ENCODE measurements around the gene AIP. TPM values are rescaled to one million over a fixed set of nuclear protein-coding genes. Genes with fewer than 3 reads are reported as not detected.

AIP gene
- total and polyA plus RNA-seq, 9 of the 15 experiments (the other 6 are each of a cell fraction or from before 2014, with no cell fraction given), result 5.2 to 92.5 (median 52.7) TPM

DNA sequence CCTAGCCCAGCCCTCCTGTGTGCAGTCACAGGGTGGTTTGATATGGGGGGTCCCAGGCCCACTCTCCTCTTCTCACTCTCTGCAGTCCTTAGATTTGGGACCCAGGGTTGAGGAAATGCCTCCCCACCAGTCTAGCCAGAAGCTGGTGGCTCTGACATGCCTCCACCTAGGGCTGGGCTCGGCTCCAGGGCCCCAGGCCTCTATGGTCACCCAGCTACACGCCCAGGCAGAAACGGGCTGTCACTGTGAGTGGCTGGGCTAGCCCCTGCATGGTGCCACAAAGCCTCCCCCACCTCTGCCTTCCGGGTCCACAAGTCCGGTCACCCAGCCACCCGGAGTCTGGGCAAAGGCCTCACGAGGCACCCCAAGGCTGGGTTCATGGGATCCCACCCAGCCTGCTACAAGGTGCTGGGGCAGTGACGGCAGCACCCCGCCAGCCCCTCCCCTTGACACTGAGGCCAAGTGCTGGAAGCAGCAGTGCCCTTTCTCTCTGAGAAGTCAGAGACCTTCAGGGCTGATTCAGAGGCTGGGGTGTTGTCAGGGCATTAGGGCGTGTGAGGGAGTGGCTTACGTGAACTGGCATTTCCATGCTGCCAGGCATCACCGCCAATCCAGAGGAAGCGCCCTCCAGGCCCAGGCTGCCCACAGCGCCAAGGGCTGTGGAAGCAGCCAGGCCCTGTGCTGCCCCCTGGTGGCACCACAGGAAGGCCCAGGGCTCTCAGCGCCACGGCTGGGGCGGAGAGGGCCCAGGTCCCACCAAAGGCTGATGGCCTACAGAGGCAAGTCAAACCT is 23.0 kb downstream of the AIP start (continued):
- TF ChIP-seq, protein P1, sequence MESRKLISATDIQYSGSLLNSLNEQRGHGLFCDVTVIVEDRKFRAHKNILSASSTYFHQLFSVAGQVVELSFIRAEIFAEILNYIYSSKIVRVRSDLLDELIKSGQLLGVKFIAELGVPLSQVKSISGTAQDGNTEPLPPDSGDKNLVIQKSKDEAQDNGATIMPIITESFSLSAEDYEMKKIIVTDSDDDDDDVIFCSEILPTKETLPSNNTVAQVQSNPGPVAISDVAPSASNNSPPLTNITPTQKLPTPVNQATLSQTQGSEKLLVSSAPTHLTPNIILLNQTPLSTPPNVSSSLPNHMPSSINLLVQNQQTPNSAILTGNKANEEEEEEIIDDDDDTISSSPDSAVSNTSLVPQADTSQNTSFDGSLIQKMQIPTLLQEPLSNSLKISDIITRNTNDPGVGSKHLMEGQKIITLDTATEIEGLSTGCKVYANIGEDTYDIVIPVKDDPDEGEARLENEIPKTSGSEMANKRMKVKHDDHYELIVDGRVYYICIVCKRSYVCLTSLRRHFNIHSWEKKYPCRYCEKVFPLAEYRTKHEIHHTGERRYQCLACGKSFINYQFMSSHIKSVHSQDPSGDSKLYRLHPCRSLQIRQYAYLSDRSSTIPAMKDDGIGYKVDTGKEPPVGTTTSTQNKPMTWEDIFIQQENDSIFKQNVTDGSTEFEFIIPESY (CRISPR knock-in tag; IDR thresholded peaks at IDR 0.05), result peak; percentile 97
- TF ChIP-seq RBM14 (IDR thresholded peaks at IDR 0.05; ENCODE audit: borderline replicate concordance, insufficient read depth, low read depth, low read length) (no peak), FIP1L1 (IDR thresholded peaks at IDR 0.05; ENCODE audit: low read depth, low read length, poor library complexity, severe bottlenecking) (no peak), TGIF2 (CRISPR knock-in tag; IDR thresholded peaks at IDR 0.05) (no peak), POLR2AphosphoS5 (IDR thresholded peaks at IDR 0.05; ENCODE audit: control insufficient read depth, insufficient read depth, low read depth, low read length) (no peak), ASH1L (IDR thresholded peaks at IDR 0.05; ENCODE audit: borderline replicate concordance, low read depth, partially characterized antibody) (no peak), CHD1 (IDR thresholded peaks at IDR 0.05; ENCODE audit: low read length) (no peak), NFRKB (IDR thresholded peaks at IDR 0.05; ENCODE audit: low read depth) (no peak), NFIX (CRISPR knock-in tag; IDR thresholded peaks at IDR 0.05; ENCODE audit: low read depth) (no peak), SMAD1 (IDR thresholded peaks at IDR 0.05; ENCODE audit: low read depth, low read length, partially characterized antibody) (no peak)
- TF ChIP-seq, protein P2, sequence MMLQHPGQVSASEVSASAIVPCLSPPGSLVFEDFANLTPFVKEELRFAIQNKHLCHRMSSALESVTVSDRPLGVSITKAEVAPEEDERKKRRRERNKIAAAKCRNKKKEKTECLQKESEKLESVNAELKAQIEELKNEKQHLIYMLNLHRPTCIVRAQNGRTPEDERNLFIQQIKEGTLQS (IDR thresholded peaks at IDR 0.05), result 0 out of 2 replicates have a peak, but pooled peaks have one; percentile 16
- TF ChIP-seq, protein P2 (CRISPR knock-in tag; conservative IDR thresholded peaks at IDR 0.05), result no peak
- TF ChIP-seq, protein P3, sequence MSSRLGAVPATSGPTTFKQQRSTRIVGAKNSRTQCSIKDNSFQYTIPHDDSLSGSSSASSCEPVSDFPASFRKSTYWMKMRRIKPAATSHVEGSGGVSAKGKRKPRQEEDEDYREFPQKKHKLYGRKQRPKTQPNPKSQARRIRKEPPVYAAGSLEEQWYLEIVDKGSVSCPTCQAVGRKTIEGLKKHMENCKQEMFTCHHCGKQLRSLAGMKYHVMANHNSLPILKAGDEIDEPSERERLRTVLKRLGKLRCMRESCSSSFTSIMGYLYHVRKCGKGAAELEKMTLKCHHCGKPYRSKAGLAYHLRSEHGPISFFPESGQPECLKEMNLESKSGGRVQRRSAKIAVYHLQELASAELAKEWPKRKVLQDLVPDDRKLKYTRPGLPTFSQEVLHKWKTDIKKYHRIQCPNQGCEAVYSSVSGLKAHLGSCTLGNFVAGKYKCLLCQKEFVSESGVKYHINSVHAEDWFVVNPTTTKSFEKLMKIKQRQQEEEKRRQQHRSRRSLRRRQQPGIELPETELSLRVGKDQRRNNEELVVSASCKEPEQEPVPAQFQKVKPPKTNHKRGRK (tag; IDR thresholded peaks at IDR 0.05), result no peak
- TF ChIP-seq, protein P4, sequence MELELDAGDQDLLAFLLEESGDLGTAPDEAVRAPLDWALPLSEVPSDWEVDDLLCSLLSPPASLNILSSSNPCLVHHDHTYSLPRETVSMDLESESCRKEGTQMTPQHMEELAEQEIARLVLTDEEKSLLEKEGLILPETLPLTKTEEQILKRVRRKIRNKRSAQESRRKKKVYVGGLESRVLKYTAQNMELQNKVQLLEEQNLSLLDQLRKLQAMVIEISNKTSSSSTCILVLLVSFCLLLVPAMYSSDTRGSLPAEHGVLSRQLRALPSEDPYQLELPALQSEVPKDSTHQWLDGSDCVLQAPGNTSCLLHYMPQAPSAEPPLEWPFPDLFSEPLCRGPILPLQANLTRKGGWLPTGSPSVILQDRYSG (tag; conservative IDR thresholded peaks at IDR 0.05; ENCODE audit: low read depth), result no peak
- TF ChIP-seq, protein P5, sequence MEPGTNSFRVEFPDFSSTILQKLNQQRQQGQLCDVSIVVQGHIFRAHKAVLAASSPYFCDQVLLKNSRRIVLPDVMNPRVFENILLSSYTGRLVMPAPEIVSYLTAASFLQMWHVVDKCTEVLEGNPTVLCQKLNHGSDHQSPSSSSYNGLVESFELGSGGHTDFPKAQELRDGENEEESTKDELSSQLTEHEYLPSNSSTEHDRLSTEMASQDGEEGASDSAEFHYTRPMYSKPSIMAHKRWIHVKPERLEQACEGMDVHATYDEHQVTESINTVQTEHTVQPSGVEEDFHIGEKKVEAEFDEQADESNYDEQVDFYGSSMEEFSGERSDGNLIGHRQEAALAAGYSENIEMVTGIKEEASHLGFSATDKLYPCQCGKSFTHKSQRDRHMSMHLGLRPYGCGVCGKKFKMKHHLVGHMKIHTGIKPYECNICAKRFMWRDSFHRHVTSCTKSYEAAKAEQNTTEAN (CRISPR knock-in tag; IDR thresholded peaks at IDR 0.05), result no peak
- TF ChIP-seq, protein P6, sequence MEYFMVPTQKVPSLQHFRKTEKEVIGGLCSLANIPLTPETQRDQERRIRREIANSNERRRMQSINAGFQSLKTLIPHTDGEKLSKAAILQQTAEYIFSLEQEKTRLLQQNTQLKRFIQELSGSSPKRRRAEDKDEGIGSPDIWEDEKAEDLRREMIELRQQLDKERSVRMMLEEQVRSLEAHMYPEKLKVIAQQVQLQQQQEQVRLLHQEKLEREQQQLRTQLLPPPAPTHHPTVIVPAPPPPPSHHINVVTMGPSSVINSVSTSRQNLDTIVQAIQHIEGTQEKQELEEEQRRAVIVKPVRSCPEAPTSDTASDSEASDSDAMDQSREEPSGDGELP (CRISPR knock-in tag; IDR thresholded peaks at IDR 0.05; ENCODE audit: borderline replicate concordance), result peak; percentile 70; the same call in 1 of the 2 replicates

Data from K562 (cell line).